HepG2 (cell line): ENCODE data around the gene DNTTIP2. TPM values are rescaled to one million over a fixed set of nuclear protein-coding genes. Genes with fewer than 3 reads are reported as not detected.

Experiments used
- ATAC-seq: fragments of 200-7000 bp; cut with Tn5 transposase; 3 replicates; pipeline ENCODE4 v1.9.1; 2020; ENCODE audit warnings: mild to moderate bottlenecking, moderate library complexity
- BruUV-seq: library from RNA; stranded (reverse); fragments of 400-500 nt; replicated peaks from 2 replicates; lab custom pipeline; 2021; lab: Mats Ljungman, UMichigan
- CTCF ChIA-PET: fragments of 300-600 bp; formaldehyde crosslinking; extraction: SDS; loops from one replicate; lab custom pipeline; 2021; ENCODE audit warnings: low total read pairs, inconsistent platforms, low intra/inter-chr PET ratio; lab: Yijun Ruan, JAX
- POLR2A ChIA-PET: fragments of 350-600 bp; sonication (Branson Sonifier 250); formaldehyde crosslinking; loops from one replicate; lab custom pipeline; 2020; ENCODE audit warnings: antibody characterized with exemption, inconsistent platforms; lab: Yijun Ruan, JAX
- DNase-seq: peaks from one replicate; pipeline ENCODE4 v3.0.0-alpha.2; 2015; ENCODE audit warnings: low spot score
- FAIRE-seq: peaks from 3 replicates; lab custom pipeline; 2011; peaks lifted over from hg19 to GRCh38; lab: Jason Lieb, UNC
- H2AFZ ChIP-seq: one replicate; pipeline ENCODE4 v1.6.1; 2011; ENCODE audit warnings: low read length, inconsistent platforms
- H3K27ac ChIP-seq: fragments of 300-600 bp; 3 replicates; pipeline ENCODE4 v1.8.0; 2011; ENCODE audit warnings: mixed run types, mild to moderate bottlenecking, mixed read lengths, low read length, inconsistent platforms; ENCODE audit not compliant: insufficient read depth; ENCODE audit errors: extremely low read length
- H3K27me3 ChIP-seq, 2 experiments: fragments of 200-600 bp in 1 of 2; 2 replicates in 1 of 2; 3 replicates in 1 of 2; pipeline versions ENCODE4 v1.6.0 to v1.8.0; 2011; ENCODE audit warnings: low read length in 2 of 2, mild to moderate bottlenecking in 2 of 2, moderate library complexity in 2 of 2, inconsistent platforms in 1 of 2; ENCODE audit not compliant: insufficient read depth in 2 of 2, control insufficient read depth in 1 of 2
- H3K36me3 ChIP-seq, 2 experiments: fragments of 200-600 bp in 1 of 2; replicated peaks in 1 of 2; 2 replicates in 1 of 2; 3 replicates in 1 of 2; pipeline versions ENCODE4 v1.5.1 to v1.8.0; 2011; ENCODE audit warnings: low read length in 2 of 2, inconsistent platforms in 1 of 2; ENCODE audit not compliant: insufficient read depth in 2 of 2, control insufficient read depth in 1 of 2
- H3K4me1 ChIP-seq: 2 replicates; pipeline ENCODE4 v1.5.1; 2012; ENCODE audit warnings: low read length, inconsistent platforms; ENCODE audit not compliant: insufficient read depth
- H3K4me2 ChIP-seq: 2 replicates; pipeline ENCODE4 v1.6.0; 2011; ENCODE audit warnings: low read depth, low read length, inconsistent platforms
- H3K4me3 ChIP-seq, 3 experiments: fragments of 200-600 bp in 1 of 3; sonication (generic), shearing (Covaris generic) in 1 of 3; replicated peaks in 1 of 3; 2 replicates each; pipeline ENCODE4 v1.5.1; 2011 to 2016; ENCODE audit warnings: low read length in 3 of 3, inconsistent platforms in 2 of 3, low read depth in 2 of 3, mild to moderate bottlenecking in 2 of 3, control low read depth in 1 of 3, mixed read lengths in 1 of 3; ENCODE audit not compliant: insufficient read depth in 1 of 3
- H3K79me2 ChIP-seq: one replicate; pipeline ENCODE4 v1.6.1; 2011; ENCODE audit warnings: low read length, inconsistent platforms; ENCODE audit not compliant: insufficient read depth
- H3K9ac ChIP-seq: 2 replicates; pipeline ENCODE4 v1.6.0; 2011; ENCODE audit warnings: mild to moderate bottlenecking, low read depth, low read length, inconsistent platforms; ENCODE audit not compliant: insufficient read depth
- H3K9me3 ChIP-seq: 2 replicates; pipeline ENCODE4 v1.5.1; 2012; ENCODE audit warnings: mild to moderate bottlenecking, low read length
- H4K20me1 ChIP-seq: 2 replicates; pipeline ENCODE4 v1.6.0; 2011; ENCODE audit warnings: inconsistent platforms, mild to moderate bottlenecking, low read length, moderate library complexity; ENCODE audit not compliant: insufficient read depth
- E2F5 ChIP-seq: sonication (generic); formaldehyde crosslinking; conservative IDR thresholded peaks from 2 replicates; pipeline ENCODE4 v1.4.0; 2020; ENCODE audit warnings: missing genetic modification reagents
- FOXJ3 ChIP-seq: sonication (generic); formaldehyde crosslinking; IDR thresholded peaks from 2 replicates; pipeline ENCODE4 v1.4.0; 2020; ENCODE audit warnings: missing genetic modification reagents, mild to moderate bottlenecking, borderline replicate concordance
- FOXM1 ChIP-seq: sonication (generic); formaldehyde crosslinking; IDR thresholded peaks from 2 replicates; pipeline ENCODE4 v1.5.0; 2020; ENCODE audit warnings: missing genetic modification reagents
- SMC3 ChIP-seq: IDR thresholded peaks from 2 replicates; pipeline ENCODE4 v1.6.1; 2011; ENCODE audit warnings: low read length, improper control_type of control experiment
- TBP ChIP-seq: sonication (generic); formaldehyde crosslinking; IDR thresholded peaks from 2 replicates; pipeline ENCODE4 v1.5.0; 2020; ENCODE audit warnings: missing genetic modification reagents
- TRIM24 ChIP-seq: sonication (generic); formaldehyde crosslinking; IDR thresholded peaks from 2 replicates; pipeline ENCODE4 v1.8.0; 2022; ENCODE audit warnings: mild to moderate bottlenecking, missing genetic modification reagents
- ZC3H13 ChIP-seq: sonication (generic); formaldehyde crosslinking; IDR thresholded peaks from 2 replicates; pipeline ENCODE4 v1.8.1; 2023; ENCODE audit warnings: mild to moderate bottlenecking, missing genetic modification reagents, moderate library complexity
- ZNF180 ChIP-seq: sonication (generic); formaldehyde crosslinking; IDR thresholded peaks from 2 replicates; pipeline ENCODE4 v1.4.0; 2020; ENCODE audit warnings: low read depth, missing genetic modification reagents, borderline replicate concordance
- ZNF629 ChIP-seq: sonication (generic); formaldehyde crosslinking; conservative IDR thresholded peaks from 2 replicates; pipeline ENCODE4 v1.5.0; 2020; ENCODE audit warnings: missing genetic modification reagents
- ZNF678 ChIP-seq: sonication (generic); formaldehyde crosslinking; IDR thresholded peaks from 2 replicates; pipeline ENCODE4 v1.4.0; 2020; ENCODE audit warnings: mild to moderate bottlenecking, missing genetic modification reagents
- ZNF740 ChIP-seq: sonication (generic); formaldehyde crosslinking; IDR thresholded peaks from 2 replicates; pipeline ENCODE4 v1.4.0; 2020; ENCODE audit warnings: missing genetic modification reagents
- ZNF879 ChIP-seq: sonication (generic); formaldehyde crosslinking; IDR thresholded peaks from 2 replicates; pipeline ENCODE4 v1.8.1; 2023; ENCODE audit warnings: missing genetic modification reagents
- WGBS: methylation state at CpG from one replicate; pipeline ENCODE4 v1.1.6; 2017; ENCODE audit warnings: low lambda C conversion rate; 5-methylcytosine and 5-hydroxymethylcytosine counted together
- in situ Hi-C: cut with HindIII; loops from 2 replicates; pipeline ENCODE4 v1.10.0; 2017; ENCODE audit warnings: low pct_unique_long_range_greater_than_20kb; ENCODE audit not compliant: extremely low pct_ligation_motif_present
- intact Hi-C: fragments of 100-400 bp; cut with micrococcal nuclease; formaldehyde crosslinking; loops from one replicate; pipeline ENCODE4 v1.10.0; 2022; ENCODE audit not compliant: unreplicated experiment
- polyA plus RNA-seq, 8 experiments: library from polyadenylated mRNA; depleted of rRNA in 3 of 8; stranded (reverse) in 7 of 8; unstranded in 1 of 8; fragments of >200 nt; fragmentation: Illumina TruSeq in 4 of 8; extraction: Trizol in 4 of 8; gene quantifications; 2 replicates each; pipeline versions ENCODE4 v1.2.1 to v1.2.3, GENCODE V29; 2011 to 2016; ENCODE audit warnings: low read depth in 4 of 8, missing spikeins in 1 of 8, mixed read lengths in 1 of 8; ENCODE audit not compliant: insufficient read depth in 1 of 8
- total RNA-seq, 5 experiments: library from RNA; depleted of rRNA; stranded (reverse); fragments of >200 nt; fragmentation: Illumina TruSeq; extraction: Trizol; gene quantifications; 2 replicates each; pipeline ENCODE4 v1.2.3, GENCODE V29; 2016; ENCODE audit warnings: low read depth in 1 of 5

The DNTTIP2 gene
- total and polyA plus RNA-seq, 2 of the 13 experiments (the other 11 are each of a cell fraction or from before 2014, with no cell fraction given): 11.4 to 63.3 TPM

DNA sequence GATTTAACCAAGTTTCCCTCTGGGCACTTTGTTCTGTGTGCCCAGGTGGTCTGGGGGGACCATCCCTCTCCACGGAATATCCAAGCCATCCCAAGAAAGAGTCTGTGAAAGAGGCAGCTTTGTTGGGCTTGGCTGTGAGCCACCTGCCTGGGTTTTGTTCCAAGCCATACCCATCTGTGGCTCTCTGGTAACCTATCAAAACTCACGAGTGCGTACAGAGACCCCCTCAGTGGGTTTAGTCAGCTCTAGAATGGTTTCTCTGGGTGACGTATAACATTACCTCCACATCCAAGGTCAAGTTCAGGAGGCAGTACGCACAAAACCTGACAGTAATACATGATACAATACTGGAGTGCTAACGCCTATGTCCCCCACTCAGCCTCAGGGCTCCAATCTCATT lies 54.2 kb downstream of the DNTTIP2 start:
- POLR2A ChIA-PET: interaction anchor here (6.4 kb wide), 1 partner anchor 20 kb away, joined by 55 read pairs; no protein-coding TSS in a partner anchor
- Histone ChIP-seq H2AFZ (no peak overlapping the region), H3K79me2 (no peaks in the 10 kb centered on the region), H3K4me1 (peaks cover 29% of the 10 kb centered on the region), H3K36me3 (no peaks in the 10 kb centered on the region), H3K4me3 (no peak overlapping the region), H3K27ac (no peak overlapping the region), H3K4me2 (no peak overlapping the region), H3K9ac (no peak overlapping the region), H3K27me3 (no peaks in the 10 kb centered on the region), H4K20me1 (no peaks in the 10 kb centered on the region)
- WGBS: 84% methylated on average over 5 of the region's 6 CpGs
- intact Hi-C loops (no loop called here), in situ Hi-C loops (loop anchor here (10.0 kb wide), 1 partner anchor 390 kb away; no protein-coding TSS in a partner anchor)
- BruUV-seq: no TSS peak
- DNase-seq: no peak
- FAIRE-seq: no peak
- no peak for ATAC-seq
- CTCF ChIA-PET: no interaction called here
- TF ChIP-seq ZNF629: no peak
- TF ChIP-seq ZNF180: no peak
- TF ChIP-seq ZNF678 (CRISPR knock-in tag): no peak
- no peak for TF ChIP-seq ZNF879 (CRISPR knock-in tag)
- no peak for TF ChIP-seq TRIM24 (CRISPR knock-in tag)
- TF ChIP-seq FOXM1 (CRISPR knock-in tag): no peak
- no peak for TF ChIP-seq E2F5 (CRISPR knock-in tag)
- no peak for TF ChIP-seq FOXJ3 (CRISPR knock-in tag)
- TF ChIP-seq SMC3: no peak
- TF ChIP-seq ZNF740 (CRISPR knock-in tag): no peak
- TF ChIP-seq ZC3H13: no peak
- no peak for TF ChIP-seq TBP (CRISPR knock-in tag)
- TF ChIP-seq, all 625 proteins: peak for 0
- no peaks in the 10 kb centered on the region for H3K9me3 ChIP-seq
